OCI-LY3 (cell line): ENCODE data around the gene XRCC5.

Source experiments
- H2AFZ ChIP-seq: fragments of 200-600, 300-600 bp; shearing (Covaris generic); 2 replicates; pipeline ENCODE4 v1.6.0; 2014; ENCODE audit warnings: antibody characterized with exemption, low read depth, low read length
- H3K27ac ChIP-seq: fragments of 200-600, 300-600 bp; sonication (generic); 2 replicates; pipeline ENCODE4 v1.5.1; 2014; ENCODE audit warnings: mild to moderate bottlenecking, low read length, moderate library complexity, mixed read lengths
- H3K27me3 ChIP-seq: fragments of 200-600, 300-600 bp; sonication (generic); 2 replicates; pipeline ENCODE4 v1.6.1; 2014; ENCODE audit warnings: low read depth, low read length, mixed read lengths
- H3K36me3 ChIP-seq: fragments of 200-600, 300-600 bp; sonication (generic); replicated peaks from 2 replicates; pipeline ENCODE3; 2014; ENCODE audit warnings: low read depth, low read length, mixed read lengths
- H3K4me1 ChIP-seq: fragments of 300-600, 200-600 bp; sonication (generic); 2 replicates; pipeline ENCODE4 v1.6.1; 2014; ENCODE audit warnings: low read length, mixed read lengths
- H3K4me2 ChIP-seq: fragments of 200-600, 300-600 bp; sonication (generic); 2 replicates; pipeline ENCODE4 v1.6.1; 2014; ENCODE audit warnings: low read length, mixed read lengths
- H3K4me3 ChIP-seq: fragments of 300-600, 200-600 bp; sonication (generic); 2 replicates; pipeline ENCODE4 v1.5.1; 2014; ENCODE audit warnings: antibody characterized with exemption, mild to moderate bottlenecking, low read length, moderate library complexity
- H3K79me2 ChIP-seq: fragments of 300-600, 200-600 bp; shearing (Covaris generic); 2 replicates; pipeline ENCODE4 v1.6.1; 2014; ENCODE audit warnings: mild to moderate bottlenecking, low read length, mixed read lengths
- H3K9ac ChIP-seq: fragments of 300-600, 200-600 bp; shearing (Covaris generic); 2 replicates; pipeline ENCODE4 v1.6.0; 2014; ENCODE audit warnings: mild to moderate bottlenecking, low read length, moderate library complexity
- H3K9me3 ChIP-seq: fragments of 200-600, 300-600 bp; shearing (Covaris generic); 2 replicates; pipeline ENCODE4 v1.6.1; 2014; ENCODE audit warnings: low read length, mixed read lengths; ENCODE audit not compliant: insufficient read depth
- H4K20me1 ChIP-seq: fragments of 200-600, 300-600 bp; sonication (generic); 2 replicates; pipeline ENCODE4 v1.6.1; 2016; ENCODE audit warnings: low read length, mixed read lengths; ENCODE audit not compliant: insufficient read depth
- EZH2phosphoT487 ChIP-seq: fragments of 200-600 bp; shearing (Covaris generic); IDR thresholded peaks from 2 replicates; pipeline ENCODE4 v1.6.1; 2018; ENCODE audit warnings: antibody characterized with exemption, mixed run types, low read depth
- TF ChIP-seq, protein P1 (sequence below): fragments of 200-600, 300-600 bp; sonication (generic); IDR thresholded peaks from 2 replicates; pipeline ENCODE4 v1.5.1; 2014; ENCODE audit warnings: antibody characterized with exemption, low read length, low read depth

Gene XRCC5

DNA sequence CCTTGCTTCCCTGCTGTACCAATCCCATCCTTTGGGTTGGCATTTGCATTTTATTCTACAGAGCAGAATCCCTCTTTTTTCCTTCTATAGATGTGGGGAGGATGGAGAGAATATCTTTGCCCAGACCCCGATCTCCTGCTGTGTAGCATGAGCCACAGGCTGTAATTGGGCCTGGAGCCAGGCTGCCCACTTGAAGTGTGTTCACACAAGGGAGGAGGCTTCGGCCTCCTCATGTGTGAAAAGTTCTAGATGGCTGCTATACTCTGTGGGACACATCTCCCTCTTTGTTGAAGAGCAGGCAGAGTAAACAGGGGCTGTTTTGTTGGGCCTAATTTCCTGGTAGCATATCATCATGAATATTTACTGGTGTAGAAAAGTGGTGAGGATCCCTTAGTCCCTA is 126.3 kb downstream of the XRCC5 start:
- Histone ChIP-seq H3K79me2 (no peaks in the 10 kb centered on the region), H3K36me3 (peaks cover 24% of the 10 kb centered on the region), H3K4me1 (no peaks in the 10 kb centered on the region), H3K9ac (no peak overlapping the region), H2AFZ (no peak overlapping the region), H3K27ac (no peak overlapping the region), H4K20me1 (no peaks in the 10 kb centered on the region), H3K4me3 (no peak overlapping the region), H3K4me2 (no peak overlapping the region), H3K9me3 (peaks cover 15% of the 10 kb centered on the region), H3K27me3 (no peaks in the 10 kb centered on the region)
- TF ChIP-seq EZH2phosphoT487: no peak
- TF ChIP-seq, protein P1, sequence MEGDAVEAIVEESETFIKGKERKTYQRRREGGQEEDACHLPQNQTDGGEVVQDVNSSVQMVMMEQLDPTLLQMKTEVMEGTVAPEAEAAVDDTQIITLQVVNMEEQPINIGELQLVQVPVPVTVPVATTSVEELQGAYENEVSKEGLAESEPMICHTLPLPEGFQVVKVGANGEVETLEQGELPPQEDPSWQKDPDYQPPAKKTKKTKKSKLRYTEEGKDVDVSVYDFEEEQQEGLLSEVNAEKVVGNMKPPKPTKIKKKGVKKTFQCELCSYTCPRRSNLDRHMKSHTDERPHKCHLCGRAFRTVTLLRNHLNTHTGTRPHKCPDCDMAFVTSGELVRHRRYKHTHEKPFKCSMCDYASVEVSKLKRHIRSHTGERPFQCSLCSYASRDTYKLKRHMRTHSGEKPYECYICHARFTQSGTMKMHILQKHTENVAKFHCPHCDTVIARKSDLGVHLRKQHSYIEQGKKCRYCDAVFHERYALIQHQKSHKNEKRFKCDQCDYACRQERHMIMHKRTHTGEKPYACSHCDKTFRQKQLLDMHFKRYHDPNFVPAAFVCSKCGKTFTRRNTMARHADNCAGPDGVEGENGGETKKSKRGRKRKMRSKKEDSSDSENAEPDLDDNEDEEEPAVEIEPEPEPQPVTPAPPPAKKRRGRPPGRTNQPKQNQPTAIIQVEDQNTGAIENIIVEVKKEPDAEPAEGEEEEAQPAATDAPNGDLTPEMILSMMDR: no peak

DNA sequence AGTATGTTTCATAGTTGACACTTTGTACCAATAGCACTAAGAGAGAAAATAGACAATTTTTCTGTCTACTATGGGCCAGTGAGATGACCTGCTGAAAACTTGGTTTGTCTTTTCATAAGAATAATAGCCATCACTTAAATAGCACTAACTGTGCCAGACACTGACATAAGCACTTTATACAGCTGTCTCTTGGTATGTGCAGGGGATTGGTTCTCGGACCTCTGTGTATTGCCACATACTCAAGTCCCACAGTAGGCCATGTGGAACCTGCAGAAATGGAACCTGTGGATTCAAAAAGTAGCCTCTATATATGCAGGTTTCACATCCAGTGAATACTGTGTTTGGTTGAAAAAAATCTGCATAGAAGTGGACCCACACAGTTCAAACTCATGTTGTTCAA is 126.7 kb downstream of the XRCC5 start:
- Histone ChIP-seq H2AFZ (no peak overlapping the region), H3K27me3 (no peaks in the 10 kb centered on the region), H3K36me3 (peaks cover 24% of the 10 kb centered on the region), H3K4me3 (no peak overlapping the region), H3K79me2 (no peaks in the 10 kb centered on the region), H3K27ac (no peak overlapping the region), H3K9me3 (peaks cover 15% of the 10 kb centered on the region), H3K4me2 (no peak overlapping the region), H3K4me1 (no peaks in the 10 kb centered on the region), H3K9ac (no peak overlapping the region), H4K20me1 (no peaks in the 10 kb centered on the region)
- no peak for TF ChIP-seq EZH2phosphoT487
- TF ChIP-seq, protein P1: no peak

DNA sequence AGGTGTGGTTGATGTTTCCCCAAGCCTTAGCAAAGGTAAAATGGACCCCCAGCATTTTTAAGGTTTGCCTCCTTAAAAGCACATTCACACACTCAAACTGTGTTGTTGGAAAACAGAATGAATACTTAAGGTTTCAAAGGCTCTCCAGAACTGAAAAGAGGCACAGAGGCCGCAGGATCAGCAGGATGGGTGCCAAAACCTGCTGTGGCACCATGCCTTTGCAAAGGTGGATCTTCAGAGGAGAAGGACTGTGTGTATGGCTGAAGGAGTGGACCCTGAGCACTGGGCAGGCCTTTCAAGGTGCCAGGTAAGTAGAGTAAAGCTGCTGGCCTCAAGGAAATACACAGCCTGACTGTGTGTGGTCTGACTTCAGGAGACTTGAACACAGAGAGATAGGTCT is 127.3 kb downstream of the XRCC5 start:
- Histone ChIP-seq H3K9ac (no peak overlapping the region), H3K4me1 (peaks cover 5% of the 10 kb centered on the region), H3K36me3 (peaks cover 24% of the 10 kb centered on the region), H3K4me3 (no peak overlapping the region), H4K20me1 (no peaks in the 10 kb centered on the region), H3K9me3 (peaks cover 15% of the 10 kb centered on the region), H3K79me2 (no peaks in the 10 kb centered on the region), H3K27me3 (no peaks in the 10 kb centered on the region), H2AFZ (no peak overlapping the region), H3K4me2 (no peak overlapping the region), H3K27ac (no peak overlapping the region)
- no peak for TF ChIP-seq EZH2phosphoT487
- TF ChIP-seq, protein P1: no peak

DNA sequence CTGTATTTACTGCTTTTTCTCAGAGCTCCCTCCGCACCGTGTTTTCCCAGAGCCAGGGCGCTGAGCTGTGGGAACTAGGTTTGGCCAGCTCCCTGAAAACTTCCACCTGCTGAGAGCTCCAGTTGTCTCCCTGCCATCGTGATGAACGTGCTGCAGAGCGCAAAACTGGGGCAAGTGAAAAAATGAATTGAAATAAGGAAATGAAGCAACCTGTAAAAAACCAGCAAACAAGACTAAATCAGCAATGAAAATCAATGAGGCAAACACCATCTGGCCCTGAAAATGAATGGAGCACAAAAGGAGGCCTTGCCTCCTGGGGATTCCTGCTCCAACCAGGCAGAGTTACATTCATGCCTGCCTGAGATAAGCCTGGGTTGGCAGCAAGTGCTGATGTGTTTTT is 133.2 kb downstream of the XRCC5 start:
- 0 out of 2 replicates have a peak overlapping the region, but pooled peaks have one; percentile 16 for H3K4me3 ChIP-seq
- H3K36me3 ChIP-seq: peaks cover 5% of the 10 kb centered on the region
- H2AFZ ChIP-seq: peak overlapping the region; percentile 41
- peak overlapping the region; percentile 40 for H3K4me2 ChIP-seq
- H3K27me3 ChIP-seq: no peaks in the 10 kb centered on the region
- peak overlapping the region; percentile 79 for H3K27ac ChIP-seq
- H4K20me1 ChIP-seq: no peaks in the 10 kb centered on the region
- peaks cover 36% of the 10 kb centered on the region for H3K4me1 ChIP-seq
- no peaks in the 10 kb centered on the region for H3K79me2 ChIP-seq
- no peak overlapping the region for H3K9ac ChIP-seq
- H3K9me3 ChIP-seq: no peaks in the 10 kb centered on the region
- no peak for TF ChIP-seq EZH2phosphoT487
- TF ChIP-seq, protein P1: no peak
